ENCODE data around the gene MT1G.

GRCh38 chr16:56641166-56641565, 26.7 kb downstream of the MT1G start:
- TF ChIP-seq CTCF (conservative IDR thresholded peaks at IDR 0.05; ENCODE audit: low read depth, low read length) (no peak), EZH2 (IDR thresholded peaks at IDR 0.05; ENCODE audit: low read length, unreplicated experiment) (no peak)
